Measurements from ENCODE around the gene TMEM132D. TPM values are rescaled to one million over a fixed set of nuclear protein-coding genes. Genes with fewer than 3 reads are reported as not detected.

The TMEM132D gene
- total RNA-seq, 1 experiment from 2014 or later: 0.03 TPM

DNA sequence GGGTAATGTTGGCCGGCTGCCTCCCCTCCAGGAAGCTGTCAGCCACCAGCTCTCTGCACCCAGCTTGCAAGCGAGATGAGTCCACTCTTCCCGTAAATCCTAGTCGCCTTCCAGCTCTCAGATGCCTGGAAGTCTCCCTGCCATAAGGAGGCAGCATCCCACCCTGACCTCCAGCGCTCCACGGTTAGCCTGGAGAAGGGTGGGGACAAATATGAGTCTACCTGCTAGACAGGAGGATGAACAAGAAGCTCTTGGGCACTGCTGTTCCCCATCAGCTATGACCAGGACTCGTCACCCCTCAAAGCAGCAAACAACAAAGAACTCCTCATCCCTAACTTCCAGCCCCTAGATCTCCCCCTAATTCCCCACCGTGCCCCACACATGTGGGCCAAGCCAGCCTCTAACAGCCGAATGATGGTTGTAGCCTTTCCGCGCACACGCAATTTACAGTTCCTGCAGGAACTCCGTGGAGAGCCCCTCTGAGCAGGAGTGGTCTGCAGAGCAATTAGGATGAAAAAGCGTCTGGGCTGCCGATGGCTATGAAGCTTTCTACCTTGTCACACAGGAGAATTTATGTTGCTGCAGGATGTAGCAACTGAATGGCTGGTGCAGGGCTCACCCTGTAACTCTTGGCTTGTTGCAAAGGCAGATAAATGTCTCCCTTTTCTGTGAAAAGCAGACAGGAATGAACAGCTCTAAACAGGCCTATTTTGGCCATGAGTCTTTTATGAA is 869.1 kb downstream of the TMEM132D start:
- Histone ChIP-seq H3K4me3 (no peak overlapping the region), H3K27me3 (no peaks in the 10 kb centered on the region), H3K9me3 (no peaks in the 10 kb centered on the region), H3K36me3 (no peaks in the 10 kb centered on the region)
- no peak for DNase-seq

DNA sequence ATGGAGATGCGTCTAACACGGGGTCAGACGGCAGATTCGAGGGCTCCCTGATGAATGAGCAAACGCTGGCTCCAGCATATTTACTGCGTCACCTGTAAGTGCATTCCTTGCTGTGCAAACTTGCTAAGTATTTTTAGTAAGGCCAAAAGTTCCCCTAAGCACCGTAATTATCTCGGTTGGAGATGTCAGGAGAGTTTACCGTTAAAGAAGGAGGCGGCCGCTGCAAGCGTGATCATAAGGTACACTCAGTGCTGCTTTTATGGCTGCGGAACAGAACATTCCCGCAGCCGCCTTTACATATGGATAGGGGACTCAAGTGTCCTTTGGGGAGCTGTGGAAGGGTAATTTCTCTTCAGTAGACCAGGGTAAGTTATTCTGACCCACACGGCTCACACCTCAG is 875.0 kb downstream of the TMEM132D start:
- no peak for DNase-seq
- H3K36me3 ChIP-seq: no peaks in the 10 kb centered on the region
- no peak overlapping the region for H3K4me3 ChIP-seq
- H3K27me3 ChIP-seq: no peaks in the 10 kb centered on the region
- no peaks in the 10 kb centered on the region for H3K9me3 ChIP-seq

DNA sequence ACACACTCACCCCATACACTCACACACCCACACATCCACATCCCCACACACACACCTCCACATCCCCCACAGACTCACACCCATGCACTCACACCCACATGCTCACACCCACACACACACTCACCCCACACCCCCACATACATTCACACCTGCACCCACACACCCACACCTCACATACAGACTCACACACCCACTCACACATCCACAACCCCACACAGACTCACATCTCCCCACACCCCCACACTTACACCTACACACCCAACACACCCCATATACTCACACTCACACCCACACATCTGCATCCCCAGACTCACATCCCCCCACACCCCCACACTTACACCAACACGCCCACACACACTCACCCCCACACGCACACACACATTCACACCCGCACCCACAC is 878.8 kb downstream of the TMEM132D start:
- H3K4me3 ChIP-seq: no peak overlapping the region
- H3K27me3 ChIP-seq: no peaks in the 10 kb centered on the region
- no peak for DNase-seq
- H3K36me3 ChIP-seq: no peaks in the 10 kb centered on the region
- H3K9me3 ChIP-seq: no peaks in the 10 kb centered on the region

Data from MG63 (cell line).